Sigmoid colon (tissue), 7 donors: ENCODE results near the gene TM9SF3. TPM values are rescaled to one million over a fixed set of nuclear protein-coding genes. Genes with fewer than 3 reads are reported as not detected.

Experiments
- DNase-seq: peaks from one replicate; pipeline ENCODE4 v3.0.0-alpha.2; 2019
- H3K27ac ChIP-seq, 4 donors: fragments of 200-600 bp; sonication (generic); one replicate each; pipeline ENCODE4 v1.5.1; 2016 to 2019; ENCODE audit warnings: mild to moderate bottlenecking in 1 of 4
- H3K27me3 ChIP-seq, 3 donors: fragments of 200-600 bp; sonication (generic); one replicate each; pipeline ENCODE4 v1.5.1; 2019; ENCODE audit warnings: mild to moderate bottlenecking in 1 of 3
- H3K36me3 ChIP-seq, 4 donors: fragments of 200-600 bp; sonication (generic); one replicate each; pipeline ENCODE4 v1.5.1; 2016 to 2019
- H3K4me1 ChIP-seq, 4 donors: fragments of 200-600 bp; sonication (generic); one replicate each; pipeline ENCODE4 v1.5.1; 2017 to 2019
- H3K4me3 ChIP-seq, 4 donors: fragments of 200-600 bp; sonication (generic); one replicate each; pipeline ENCODE4 v1.5.1; 2017 to 2019; ENCODE audit warnings: mild to moderate bottlenecking in 2 of 4, moderate library complexity in 1 of 4
- H3K9me3 ChIP-seq, 4 donors: fragments of 200-600 bp in 3 of 4; sonication (generic) in 3 of 4; one replicate each; pipeline versions ENCODE4 v1.5.1 to v1.6.1; 2013 to 2019
- EP300 ChIP-seq, 4 donors: sonication (generic); formaldehyde crosslinking; IDR thresholded peaks; one replicate each; pipeline ENCODE4 v1.6.1; 2017; ENCODE audit warnings: antibody characterized with exemption in 4 of 4
- POLR2A ChIP-seq, 2 donors: fragments of 450-650 bp; IDR thresholded peaks; one replicate each; pipeline ENCODE4 v1.6.1; 2016; ENCODE audit warnings: antibody characterized with exemption in 2 of 2, mild to moderate bottlenecking in 2 of 2, moderate library complexity in 2 of 2
- POLR2AphosphoS5 ChIP-seq, 4 donors: sonication (generic); formaldehyde crosslinking; IDR thresholded peaks; one replicate each; pipeline ENCODE4 v1.6.1; 2017; ENCODE audit warnings: antibody characterized with exemption in 4 of 4
- WGBS, 2 donors: extraction: QIAGEN DNeasy Blood & Tissue Kit; methylation state at CpG; one replicate each; pipeline ENCODE4 v1.1.7; 2013; 5-methylcytosine and 5-hydroxymethylcytosine counted together
- intact Hi-C: fragments of 100-400 bp; cut with DNase I; formaldehyde crosslinking; loops from one replicate; pipeline ENCODE4 v1.15.1; 2023
- polyA plus RNA-seq, 3 donors: library from polyadenylated mRNA; stranded (reverse); fragments of 200-250 nt; gene quantifications; one replicate each; pipeline ENCODE4 v1.2.3, GENCODE V29; 2013
- small RNA-seq, 3 donors: library from RNA; depleted of rRNA; stranded (forward); fragments of <200 nt; gene quantifications; one replicate each; pipeline ENCODE3, GENCODE V24; 2016
- total RNA-seq, 4 donors: library from RNA; depleted of rRNA; stranded (reverse); fragments of >200 nt; gene quantifications; one replicate each; pipeline ENCODE4 v1.1.0, GENCODE V29; 2016
- TF ChIP-seq, protein P1 (sequence below), 4 experiments: fragments of 450-650 bp in 3 of 4; fragments of 200-600 bp in 1 of 4; IDR thresholded peaks; one replicate each; pipeline ENCODE4 v1.5.1; 2016 to 2019; ENCODE audit warnings: antibody characterized with exemption in 4 of 4, mild to moderate bottlenecking in 3 of 4, moderate library complexity in 2 of 4
- donor health status: healthy with polysubstance abuse.
- donor health status: Bipolar disorder and iron deficiency.
- donor health status: healthy.

The TM9SF3 gene
- total and polyA plus RNA-seq, 7 donors: 18.5 to 115 (median 104) TPM

DNA sequence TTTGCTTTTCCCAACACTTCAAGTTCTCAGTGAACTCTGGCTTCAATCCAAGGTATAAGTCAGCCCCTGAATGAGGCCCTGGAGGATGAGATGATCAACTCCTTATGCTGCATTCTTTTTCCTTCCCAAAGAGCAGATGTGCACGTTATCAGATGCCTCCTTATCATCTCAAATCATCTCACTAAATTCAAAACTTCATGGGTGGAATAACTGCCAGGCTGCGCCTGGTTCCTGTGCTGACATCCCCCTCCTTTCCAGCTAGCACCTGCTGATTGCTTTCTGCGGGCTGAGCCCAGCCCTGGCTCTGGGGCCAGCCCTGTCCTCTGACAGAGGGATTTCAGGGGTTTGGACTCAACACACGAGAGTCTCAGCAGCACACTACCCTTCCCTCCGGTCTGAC lies 118.0 kb downstream of the TM9SF3 start:
- H3K4me1 ChIP-seq: no peaks in the 10 kb centered on the region
- TF ChIP-seq EP300 (IDR thresholded peaks at IDR 0.05) (no peak), POLR2AphosphoS5 (IDR thresholded peaks at IDR 0.05) (no peak), POLR2A (IDR thresholded peaks at IDR 0.05) (no peak)
- TF ChIP-seq, protein P1, sequence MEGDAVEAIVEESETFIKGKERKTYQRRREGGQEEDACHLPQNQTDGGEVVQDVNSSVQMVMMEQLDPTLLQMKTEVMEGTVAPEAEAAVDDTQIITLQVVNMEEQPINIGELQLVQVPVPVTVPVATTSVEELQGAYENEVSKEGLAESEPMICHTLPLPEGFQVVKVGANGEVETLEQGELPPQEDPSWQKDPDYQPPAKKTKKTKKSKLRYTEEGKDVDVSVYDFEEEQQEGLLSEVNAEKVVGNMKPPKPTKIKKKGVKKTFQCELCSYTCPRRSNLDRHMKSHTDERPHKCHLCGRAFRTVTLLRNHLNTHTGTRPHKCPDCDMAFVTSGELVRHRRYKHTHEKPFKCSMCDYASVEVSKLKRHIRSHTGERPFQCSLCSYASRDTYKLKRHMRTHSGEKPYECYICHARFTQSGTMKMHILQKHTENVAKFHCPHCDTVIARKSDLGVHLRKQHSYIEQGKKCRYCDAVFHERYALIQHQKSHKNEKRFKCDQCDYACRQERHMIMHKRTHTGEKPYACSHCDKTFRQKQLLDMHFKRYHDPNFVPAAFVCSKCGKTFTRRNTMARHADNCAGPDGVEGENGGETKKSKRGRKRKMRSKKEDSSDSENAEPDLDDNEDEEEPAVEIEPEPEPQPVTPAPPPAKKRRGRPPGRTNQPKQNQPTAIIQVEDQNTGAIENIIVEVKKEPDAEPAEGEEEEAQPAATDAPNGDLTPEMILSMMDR (IDR thresholded peaks at IDR 0.05): no peak
- 48 to 53% methylated on average over 5 of the region's 5 CpGs for WGBS, 2 donors

More for the DNA sequence above, 118.0 kb downstream of the TM9SF3 start:
- no peak for DNase-seq
- Histone ChIP-seq H3K9me3 (no peaks in the 10 kb centered on the region), H3K27me3 (no peaks in the 10 kb centered on the region), H3K36me3 (no peaks in the 10 kb centered on the region), H3K4me3 (no peak overlapping the region), H3K27ac (no peak overlapping the region)
- intact Hi-C loops: no loop called here

Small RNAs within 50 kb of the gene (small RNA-seq; reads per million reads assigned to genes)
- gene RNA5SP324: 0 reads per million in 3 donors

Other genes with a start within 250 kb of the TM9SF3 start
- not detected for gene OPALIN, start 228.0 kb downstream of the TM9SF3 start, total RNA-seq
- not detected for gene OPALIN, start 228.0 kb downstream of the TM9SF3 start, polyA plus RNA-seq
- 1 to 10 TPM in 1 of 4 donors, under 1 TPM in 3; 0.14 to 2.2 (median 0.26) TPM for gene TLL2, start 73.1 kb downstream of the TM9SF3 start, total RNA-seq
- under 1 TPM in 1 of 3 donors, not detected in 2; 0.36 TPM for gene TLL2, start 73.1 kb downstream of the TM9SF3 start, polyA plus RNA-seq
- gene PIK3AP1, start 133.5 kb upstream of the TM9SF3 start, total RNA-seq: 10 to 100 TPM in 2 of 4 donors, 1 to 10 TPM in 2; 6.1 to 13.2 (median 9.9) TPM
- 10 to 100 TPM in 2 of 3 donors, 1 to 10 TPM in 1; 7.2 to 22.0 (median 11.6) TPM for gene PIK3AP1, start 133.5 kb upstream of the TM9SF3 start, polyA plus RNA-seq
- 100 to 1,000 TPM in 1 of 4 donors, 10 to 100 TPM in 3; 19.6 to 270 (median 23.6) TPM for gene LCOR, start 245.3 kb upstream of the TM9SF3 start, total RNA-seq
- 10 to 100 TPM in 2 of 3 donors, 1 to 10 TPM in 1; 8.4 to 12.2 (median 10.4) TPM for gene LCOR, start 245.3 kb upstream of the TM9SF3 start, polyA plus RNA-seq